HG02588 (cell line): Measurements from ENCODE around the gene HABP4.

Source experiments
- ATAC-seq: cut with Tn5 transposase; IDR thresholded peaks from one replicate; pipeline ENCODE4 v1.9.1; 2021; ENCODE audit warnings: mild to moderate bottlenecking, moderate library complexity; ENCODE audit not compliant: unreplicated experiment

HABP4 gene

DNA sequence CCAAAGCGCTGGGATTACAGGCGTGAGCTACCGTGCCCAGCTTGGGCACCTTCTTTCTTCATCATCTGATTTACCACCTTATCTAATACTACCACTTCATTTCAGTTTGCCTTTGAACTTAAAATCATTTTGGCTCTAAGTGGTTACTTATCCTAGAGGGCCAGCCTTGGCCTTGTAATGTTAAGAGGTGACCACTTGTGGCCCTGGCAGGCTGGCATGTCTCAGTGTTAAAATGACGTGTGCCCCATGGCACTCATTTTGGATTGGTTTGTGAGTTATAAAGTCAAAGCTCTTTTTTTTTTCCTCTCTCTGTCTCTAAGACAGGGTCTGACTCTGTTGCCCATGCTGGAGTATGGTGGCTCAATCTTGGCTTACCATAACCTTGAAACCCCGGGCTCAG lies 17.8 kb downstream of the HABP4 start:
- ATAC-seq, result no peak

DNA sequence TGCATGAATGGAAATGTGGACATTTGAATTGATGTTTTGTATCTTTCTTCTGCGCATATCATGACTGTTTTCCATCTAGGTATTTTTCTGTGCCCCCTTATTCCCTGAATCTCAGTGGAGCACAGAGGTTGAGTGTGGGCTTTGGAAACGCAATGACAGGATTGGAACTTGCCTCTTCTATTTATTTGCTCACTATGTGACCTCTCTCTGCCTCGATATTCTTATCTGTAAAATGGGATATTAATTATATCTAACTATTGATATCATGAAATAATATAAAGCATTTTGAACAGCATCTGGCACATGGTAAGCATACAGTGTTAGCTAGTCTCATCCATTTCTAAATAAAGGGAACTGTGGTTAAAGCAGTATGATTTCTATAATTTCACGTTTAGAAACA lies 26.0 kb downstream of the HABP4 start:
- no peak for ATAC-seq

DNA sequence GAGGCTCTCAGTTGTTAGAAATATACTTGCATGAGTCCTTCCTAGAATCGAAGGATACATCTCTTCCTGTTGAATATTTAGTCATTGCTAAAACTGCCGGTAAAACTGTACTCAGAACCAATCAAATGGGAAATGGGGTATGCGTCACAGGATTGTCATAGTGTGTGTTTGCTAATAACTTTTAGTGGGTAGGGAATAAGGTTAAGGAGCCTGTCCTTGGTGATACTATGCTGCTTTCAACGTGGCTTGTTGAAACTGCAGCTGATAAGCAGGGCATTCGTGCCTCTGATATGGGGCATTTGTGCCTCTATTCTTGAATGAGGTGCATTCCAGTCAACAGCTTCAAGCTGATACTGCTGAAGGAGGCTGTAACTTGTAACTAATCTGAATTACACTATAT lies 26.6 kb downstream of the HABP4 start:
- ATAC-seq, result no peak

DNA sequence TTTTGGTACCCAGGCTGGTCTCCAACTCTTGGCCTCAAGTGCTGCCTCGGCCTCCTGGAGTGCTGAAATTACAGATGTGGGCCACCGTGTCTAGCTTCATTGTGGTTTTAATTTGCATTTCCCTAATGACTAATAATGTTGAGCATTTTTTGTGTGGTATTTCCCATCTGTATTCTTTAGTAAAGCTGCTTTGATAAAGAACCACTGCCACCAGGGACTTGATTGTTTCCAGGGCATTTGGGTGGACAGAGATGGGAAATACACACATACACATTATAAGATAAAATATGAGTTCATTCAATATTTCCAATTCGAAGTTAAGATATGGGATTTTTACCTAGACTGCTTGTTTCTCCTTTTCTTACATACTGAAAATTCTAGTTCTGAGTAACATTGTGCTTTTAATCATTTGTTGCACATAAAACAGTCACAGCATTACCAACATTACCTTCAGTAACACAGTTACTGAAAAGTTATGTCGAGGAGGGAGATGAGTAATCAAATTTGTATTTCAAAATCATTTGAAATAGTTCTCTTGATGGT lies 28.9 kb downstream of the HABP4 start:
- ATAC-seq, result peak; percentile 68

DNA sequence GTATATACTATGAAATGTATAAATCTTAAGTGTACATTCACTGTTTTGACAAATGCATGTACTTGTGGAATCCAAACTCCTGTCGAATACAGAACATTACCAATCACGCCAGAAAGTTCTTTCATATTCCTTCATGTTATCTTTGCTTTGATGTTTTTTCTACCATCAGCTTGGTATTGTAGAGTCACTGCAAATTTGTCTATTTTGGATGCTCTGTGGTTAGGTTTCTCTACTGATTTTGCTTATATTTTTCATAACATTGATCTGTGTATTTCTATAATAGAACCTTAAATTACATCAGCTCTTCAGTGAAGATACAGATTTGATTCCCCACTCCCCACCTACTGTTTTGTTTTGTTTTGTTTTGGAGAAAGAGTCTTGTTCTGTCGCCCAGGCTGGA lies 30.8 kb downstream of the HABP4 start:
- no peak for ATAC-seq

DNA sequence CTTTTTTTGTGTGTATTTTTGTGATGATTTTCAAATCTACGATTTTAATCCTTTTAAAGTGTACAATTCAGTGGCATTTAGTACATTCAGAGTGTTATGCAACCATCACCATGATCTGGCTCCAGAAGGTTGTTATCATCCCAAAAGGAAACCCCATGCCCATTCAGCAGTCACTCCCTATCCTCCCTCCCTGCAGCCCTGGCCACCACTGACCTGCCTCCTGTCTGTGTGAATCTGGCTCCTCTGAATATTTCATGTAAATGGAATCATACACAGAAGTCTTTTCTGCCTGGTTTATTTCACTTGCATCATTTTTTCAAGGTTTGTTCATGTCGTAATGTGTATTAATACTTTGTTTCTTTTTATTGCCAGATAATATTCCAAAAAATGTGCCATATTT lies 32.5 kb downstream of the HABP4 start:
- no peak for ATAC-seq

DNA sequence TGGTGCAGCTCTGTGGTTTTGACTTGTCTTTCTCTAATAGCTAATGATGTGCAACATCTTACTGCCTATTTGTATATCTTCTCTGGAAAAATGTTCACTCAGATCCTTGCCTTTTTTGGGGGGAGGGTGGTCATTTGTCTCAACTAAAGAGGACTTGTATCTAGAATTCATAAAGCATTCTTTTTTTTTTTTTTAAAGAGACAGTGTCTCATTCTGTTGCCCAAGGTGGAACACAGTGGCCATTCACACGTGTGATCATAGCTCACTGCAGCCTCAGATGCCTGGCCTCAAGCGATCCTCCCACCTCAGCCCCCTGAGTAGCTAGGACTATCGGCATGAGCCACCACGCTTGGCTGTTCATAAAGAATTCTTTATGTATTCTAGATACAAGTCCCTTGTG lies 33.2 kb downstream of the HABP4 start:
- ATAC-seq, result no peak

DNA sequence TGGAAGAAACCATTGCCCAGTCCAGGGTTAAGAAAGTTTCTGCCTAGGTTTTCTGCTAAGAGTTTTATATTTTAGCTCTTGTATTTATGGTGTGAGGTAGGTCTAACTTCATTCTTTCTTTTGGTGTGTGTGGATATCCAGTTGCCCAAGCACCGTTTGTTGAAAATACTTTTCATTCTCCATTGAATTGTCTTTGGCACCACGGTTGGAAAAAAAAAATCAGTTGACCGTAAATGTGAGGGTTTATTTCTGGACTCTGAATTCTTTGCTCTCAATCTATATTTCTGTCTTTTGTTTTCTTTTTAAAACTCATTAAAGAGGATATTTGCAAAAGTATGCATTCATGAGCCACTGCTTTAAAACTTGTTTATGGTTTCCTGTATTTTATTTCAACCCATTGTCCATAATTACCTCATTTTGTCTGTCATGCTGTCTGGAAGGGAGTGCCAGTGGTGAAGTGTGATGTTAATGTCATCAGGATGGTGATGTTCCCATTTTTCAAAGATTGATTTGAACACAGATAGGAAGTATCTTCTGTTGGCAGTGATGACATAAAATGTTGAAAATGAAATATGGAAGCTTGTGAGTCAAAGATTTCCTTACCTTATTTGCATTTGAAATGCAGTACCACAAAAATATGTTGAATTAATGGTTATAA lies 33.9 kb downstream of the HABP4 start:
- ATAC-seq, result no peak

DNA sequence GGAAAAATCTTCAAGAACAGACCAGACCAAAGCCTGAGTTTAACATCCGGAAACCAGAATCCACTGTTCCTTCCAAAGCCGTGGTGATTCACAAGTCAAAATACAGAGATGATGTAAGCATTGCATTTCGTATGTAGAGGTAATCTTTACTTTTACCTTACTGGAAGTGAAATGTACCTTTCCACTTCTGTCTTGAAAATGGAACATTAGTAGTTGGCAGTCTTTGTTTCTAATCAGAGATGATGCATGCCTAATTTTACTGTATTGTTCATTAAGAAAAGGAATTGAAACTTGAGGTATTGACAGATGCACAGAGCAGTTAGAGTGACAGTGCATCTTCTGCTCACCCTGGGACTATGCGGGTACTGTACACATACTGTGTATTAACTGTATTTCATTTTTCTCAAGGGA lies 34.6 kb downstream of the HABP4 start:
- ATAC-seq, result peak; percentile 94

DNA sequence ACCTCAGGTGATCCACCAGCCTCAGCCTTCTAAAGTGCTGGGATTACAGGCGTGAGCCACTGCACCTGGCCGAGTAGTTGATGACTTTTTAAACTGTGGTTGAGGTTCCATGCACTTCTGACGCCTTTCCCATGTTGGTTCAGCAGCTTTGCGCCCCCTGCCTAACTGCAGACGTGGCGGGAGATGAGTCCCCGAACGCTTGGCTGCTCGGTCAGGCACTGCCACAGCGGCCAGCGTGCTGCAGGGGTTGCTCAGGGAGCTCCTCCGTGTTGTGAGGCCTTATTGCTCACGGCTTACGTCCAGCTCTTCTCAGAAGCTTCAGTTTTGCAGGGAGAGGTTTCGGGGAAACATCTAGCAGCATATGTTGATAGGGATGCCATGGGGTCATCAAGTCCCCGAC lies 35.3 kb downstream of the HABP4 start:
- ATAC-seq, result no peak

DNA sequence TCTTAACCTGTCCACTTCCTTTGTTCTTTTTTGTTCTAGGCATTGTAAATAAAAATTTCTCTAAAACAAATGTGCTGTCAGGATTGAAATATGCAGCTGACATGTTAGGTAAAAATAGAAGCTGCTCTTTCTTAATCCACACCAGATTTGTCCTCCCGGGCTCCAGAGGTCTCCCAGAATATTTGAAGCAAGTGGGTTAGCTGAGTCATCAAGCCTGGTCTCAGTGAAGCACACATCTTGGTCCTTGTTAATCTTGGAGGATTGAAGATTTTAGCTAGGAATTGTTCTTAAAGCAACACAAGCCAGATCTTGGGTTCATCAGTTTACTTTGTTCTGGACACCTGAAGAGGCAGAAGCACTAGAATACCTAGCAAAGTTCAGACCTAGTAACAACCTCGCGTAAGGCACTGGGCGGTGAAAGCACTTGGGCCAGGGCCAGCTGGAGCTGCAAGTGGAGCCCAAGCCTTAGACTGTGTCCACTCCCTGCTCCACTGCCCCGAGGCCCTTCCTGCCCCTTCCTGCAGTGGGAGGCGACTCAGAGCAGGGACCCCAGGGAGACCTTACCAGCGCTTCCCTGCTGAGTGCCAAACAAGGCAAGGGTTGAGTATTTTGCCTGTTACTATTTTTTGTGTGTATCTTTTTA lies 36.5 kb downstream of the HABP4 start:
- no peak for ATAC-seq

DNA sequence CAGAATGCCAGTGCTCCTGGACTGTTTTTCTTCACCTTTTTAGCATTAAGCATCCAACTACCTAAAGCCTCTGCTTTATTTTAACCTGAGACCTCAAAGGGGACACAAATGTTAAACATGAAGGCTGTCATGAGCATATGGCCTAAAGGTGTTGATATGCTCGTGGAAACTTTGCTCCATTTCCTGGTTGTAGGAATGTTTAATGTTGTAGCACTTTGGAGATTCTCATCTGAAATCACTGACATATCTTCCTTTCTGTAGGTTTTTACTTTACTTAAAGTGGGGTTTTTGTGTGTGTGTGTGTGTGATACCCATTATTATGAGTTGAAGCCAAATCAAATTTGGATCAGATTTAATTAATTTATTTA lies 37.0 kb downstream of the HABP4 start:
- no peak for ATAC-seq

DNA sequence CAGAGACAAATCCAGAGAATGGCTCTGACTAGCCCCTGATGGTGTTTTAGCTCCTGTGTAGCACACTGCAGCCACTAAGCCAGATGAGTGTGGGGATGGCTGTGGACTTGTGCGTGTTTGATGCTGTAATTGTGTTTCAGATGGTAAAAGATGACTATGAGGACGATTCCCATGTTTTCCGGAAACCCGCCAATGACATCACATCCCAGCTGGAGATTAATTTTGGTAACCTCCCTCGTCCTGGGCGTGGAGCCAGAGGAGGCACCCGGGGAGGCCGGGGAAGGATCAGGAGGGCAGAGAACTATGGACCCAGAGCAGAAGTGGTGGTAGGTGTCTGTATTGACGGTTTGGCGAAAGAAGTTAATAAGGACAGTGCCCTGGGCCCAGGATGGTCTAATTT lies 38.0 kb downstream of the HABP4 start:
- ATAC-seq, result no peak

DNA sequence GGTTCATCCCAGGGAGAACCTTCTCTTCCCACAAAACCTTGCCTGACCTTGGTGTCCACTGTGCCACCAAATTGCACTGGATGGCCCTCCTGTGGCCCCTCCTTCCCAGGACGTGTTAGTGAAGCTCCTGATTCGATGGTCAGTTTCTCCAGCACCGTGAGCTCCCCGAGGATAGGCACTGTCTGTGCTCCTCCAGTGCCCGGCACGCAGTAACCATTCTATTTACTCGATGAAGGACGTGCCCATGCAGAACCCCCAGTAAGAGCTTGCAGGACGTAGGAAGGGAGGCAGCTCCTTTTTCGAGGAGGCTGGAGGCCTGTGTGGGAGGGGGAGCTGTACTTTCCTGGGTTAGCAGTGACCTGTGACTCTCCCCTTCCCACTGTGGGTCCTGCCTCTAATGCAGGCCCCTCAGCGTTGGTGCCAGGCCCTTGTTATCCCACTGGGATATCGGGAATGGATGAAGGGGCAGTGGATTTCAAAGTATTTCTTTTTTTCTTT lies 39.6 kb downstream of the HABP4 start:
- no peak for ATAC-seq

DNA sequence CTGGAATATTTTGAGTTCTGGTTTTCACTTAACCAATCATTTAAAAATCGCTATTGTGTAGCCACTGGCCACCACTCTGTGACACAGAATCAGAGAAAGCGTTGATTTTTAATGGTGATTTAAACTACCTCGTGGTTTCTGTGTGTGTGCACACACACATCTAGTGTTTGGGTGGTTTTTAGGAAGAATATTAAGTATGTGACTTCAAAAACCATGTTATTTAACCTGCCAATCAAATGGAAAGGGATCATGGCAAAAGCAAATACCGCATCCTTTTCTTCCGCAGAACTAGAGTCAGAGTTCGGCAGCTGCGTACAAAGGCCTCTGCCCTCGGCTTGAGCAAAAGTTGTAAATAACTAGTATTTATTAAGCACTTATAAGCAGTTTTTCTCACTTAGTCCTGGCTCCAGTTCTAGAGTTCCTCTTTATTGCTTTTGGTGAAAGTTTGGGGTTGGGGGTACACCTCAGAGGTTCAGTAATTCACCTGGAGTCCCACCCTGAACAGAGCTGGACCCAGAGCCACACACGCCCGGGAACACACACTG lies 40.6 kb downstream of the HABP4 start:
- no peak for ATAC-seq

DNA sequence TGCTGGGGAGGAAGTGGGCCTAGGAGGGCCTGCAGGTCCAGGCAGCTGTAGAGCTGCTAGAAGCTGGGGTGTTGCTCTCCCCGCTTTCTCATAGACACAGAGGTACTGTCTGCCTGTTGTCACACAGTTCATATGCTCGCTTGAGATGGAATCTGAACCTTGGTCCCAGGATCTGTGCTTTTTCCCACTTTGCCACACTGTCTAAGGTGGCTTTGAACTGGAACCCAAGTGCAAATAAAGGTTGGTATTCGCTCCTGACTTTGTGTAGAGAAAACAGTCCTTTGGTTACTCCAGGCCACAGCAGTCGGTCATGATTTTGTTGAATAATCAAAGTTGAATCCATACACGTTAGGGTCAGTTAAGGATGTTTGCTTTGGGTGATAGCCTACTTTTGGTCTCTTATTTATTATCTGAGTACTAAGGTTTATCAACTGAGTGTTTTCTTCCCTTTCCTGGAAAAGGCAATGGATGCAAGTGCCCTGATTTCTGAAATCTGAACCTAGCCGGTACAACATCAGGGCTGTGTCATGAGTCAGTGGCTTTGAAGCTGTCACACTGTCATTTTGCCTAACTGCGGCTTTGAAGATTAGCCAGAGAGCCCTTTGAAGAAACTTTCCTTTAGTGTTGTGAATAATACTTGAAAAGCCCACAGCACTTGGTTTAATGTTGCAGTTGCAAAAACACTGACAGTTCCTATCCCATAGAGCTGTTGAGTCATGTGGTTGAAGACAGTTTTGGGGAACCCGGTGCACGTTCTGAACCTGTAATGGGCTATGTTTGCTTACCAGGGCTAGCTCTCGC lies 41.3 kb downstream of the HABP4 start:
- ATAC-seq, result no peak

DNA sequence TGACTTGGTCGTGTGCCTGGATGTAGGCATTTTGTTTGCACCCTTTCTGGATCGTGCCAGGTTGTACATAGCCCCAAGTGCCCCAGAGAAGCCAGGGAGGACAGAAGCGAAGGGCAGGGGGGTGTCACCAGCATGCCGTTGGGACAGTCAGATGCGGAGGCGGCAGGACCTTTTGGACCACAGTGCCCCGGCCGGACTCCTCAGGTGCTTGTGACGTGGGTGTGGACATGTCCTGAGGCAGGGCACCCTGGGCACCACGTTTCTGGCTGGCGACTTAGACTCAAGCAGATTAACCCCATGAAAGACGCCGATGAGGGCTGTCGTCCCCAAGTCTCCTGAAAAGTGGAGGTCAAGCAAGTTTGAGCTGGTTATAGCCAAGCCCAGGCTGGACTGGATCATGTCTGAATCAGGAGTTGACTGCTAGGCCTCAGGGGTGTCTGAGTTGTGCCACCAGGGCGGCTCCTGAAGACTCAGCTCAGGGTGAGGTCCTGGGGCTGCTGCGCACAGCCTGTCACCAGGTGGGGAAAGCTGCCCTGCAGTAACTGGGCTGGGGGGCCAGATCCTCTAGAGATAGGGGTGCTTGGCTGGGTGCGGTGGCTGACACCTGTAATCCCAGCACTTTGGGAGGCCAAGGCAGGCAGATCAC lies 42.0 kb downstream of the HABP4 start:
- ATAC-seq, result no peak

DNA sequence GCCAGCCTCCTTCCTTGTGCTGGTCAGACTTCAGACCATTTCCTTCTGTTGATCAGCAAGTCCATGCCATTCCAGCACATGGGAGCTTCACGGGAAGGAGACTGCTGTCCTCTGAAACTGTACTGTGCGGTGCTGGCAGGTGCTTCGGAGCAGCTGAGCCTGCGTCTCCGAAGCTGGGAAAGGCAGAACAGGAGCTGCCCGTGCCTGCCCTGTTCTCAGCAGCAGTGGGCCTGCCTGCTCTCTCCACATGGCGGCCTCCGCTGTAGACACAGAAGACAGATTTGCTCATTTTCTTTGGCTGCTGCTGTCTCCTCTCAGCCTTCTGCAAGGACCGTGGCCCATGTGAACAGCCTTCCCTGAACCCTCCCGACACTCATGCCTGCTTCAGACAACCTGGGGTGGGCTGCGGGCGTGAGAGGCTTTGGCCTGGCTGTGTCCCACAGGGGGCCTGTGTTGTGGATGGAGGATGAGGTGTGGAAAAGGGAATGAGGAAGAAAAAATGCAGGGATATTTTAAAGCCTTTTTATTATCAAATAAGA lies 43.1 kb downstream of the HABP4 start:
- no peak for ATAC-seq

DNA sequence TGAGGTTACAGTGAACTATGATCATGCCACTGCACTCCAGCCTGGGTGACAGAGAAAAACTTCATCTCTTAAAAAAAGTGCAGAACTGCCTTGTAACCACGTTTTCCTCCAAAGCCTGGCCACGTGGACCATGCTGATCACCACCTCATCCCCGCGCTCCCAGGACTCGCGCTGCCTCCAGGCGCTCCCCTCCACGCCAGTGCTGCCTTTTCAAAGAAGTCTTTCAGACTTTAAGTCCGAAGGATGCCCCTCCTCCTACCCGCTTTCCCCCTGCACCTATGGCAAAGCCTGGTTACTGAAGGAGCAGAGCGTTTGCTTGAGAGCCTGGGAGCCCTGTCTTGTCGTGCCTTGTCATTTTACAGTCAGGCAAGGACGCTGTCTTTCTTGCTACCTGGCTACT lies 43.8 kb downstream of the HABP4 start:
- no peak for ATAC-seq

DNA sequence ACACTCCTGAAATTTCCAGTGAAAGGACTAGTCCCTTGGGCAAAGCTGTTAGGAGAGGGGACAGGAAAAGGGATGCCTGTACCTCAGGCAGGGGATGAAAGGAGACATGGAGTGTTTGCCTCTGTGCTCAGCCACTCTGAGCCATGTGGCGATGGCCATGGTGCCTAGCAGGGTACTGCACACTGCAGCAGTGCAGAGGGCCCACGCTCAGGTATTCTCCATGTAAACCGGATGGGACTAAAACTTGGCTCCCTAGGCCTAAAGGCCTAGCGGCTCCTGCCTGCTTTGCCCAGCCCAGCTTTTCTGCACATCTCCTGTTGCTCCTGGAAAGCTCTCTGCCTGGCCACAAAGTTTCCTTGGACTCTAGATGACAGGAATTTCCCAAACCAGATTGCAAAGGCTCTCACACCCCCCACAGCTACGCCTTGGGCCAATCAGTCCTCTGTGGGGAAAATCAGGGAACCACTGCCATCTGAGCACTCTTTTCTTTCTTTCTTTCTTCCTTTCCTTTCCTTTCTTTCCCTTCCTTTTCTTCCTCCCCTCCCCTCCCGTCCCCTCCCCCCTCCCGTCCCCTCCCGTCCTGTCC lies 44.3 kb downstream of the HABP4 start:
- no peak for ATAC-seq
